CD4-positive, alpha-beta T cell treated with Interleukin-12 subunit alpha and Interleukin-12 subunit beta, for 1 hour (primary cell): ENCODE results near the gene URI1.
"Not testable (repeated sequence)": the region's sequence is repeated elsewhere in the genome, so short reads cannot be mapped to it uniquely, and the experiment has no call there.

Experiments used
- DNase-seq: peaks from one replicate; pipeline ENCODE4 v3.0.0-alpha.2; 2020

The URI1 gene

GRCh38 chr19:30028118-30028991 lies 86.3 kb downstream of the URI1 start:
- DNase-seq, result no peak

GRCh38 chr19:30028992-30029343 lies 86.9 kb downstream of the URI1 start:
- DNase-seq, result no peak

GRCh38 chr19:30029721-30030510 lies 87.9 kb downstream of the URI1 start:
- no peak for DNase-seq

- no peak for DNase-seq
Observed at GRCh38 chr19:30034321-30034720, 92.3 kb downstream of the URI1 start.

GRCh38 chr19:30036154-30037129 lies 94.4 kb downstream of the URI1 start:
- no peak for DNase-seq

GRCh38 chr19:30037835-30038234 lies 95.8 kb downstream of the URI1 start:
- no peak for DNase-seq

GRCh38 chr19:30041931-30042330 lies 99.9 kb downstream of the URI1 start:
- DNase-seq, result not testable (repeated sequence)

- not testable (repeated sequence) for DNase-seq
Observed at GRCh38 chr19:30043008-30043407, 101.0 kb downstream of the URI1 start.

- DNase-seq, result no peak
Observed at GRCh38 chr19:30044273-30045248, 102.5 kb downstream of the URI1 start.

GRCh38 chr19:30046522-30046921 lies 104.5 kb downstream of the URI1 start:
- no peak for DNase-seq

- no peak for DNase-seq
Observed at GRCh38 chr19:30047432-30047831, 105.4 kb downstream of the URI1 start.

- no peak for DNase-seq
Observed at GRCh38 chr19:30049226-30049625, 107.2 kb downstream of the URI1 start.

GRCh38 chr19:30049846-30050667 lies 108.0 kb downstream of the URI1 start:
- no peak for DNase-seq

- no peak for DNase-seq
Observed at GRCh38 chr19:30052122-30053075, 110.4 kb downstream of the URI1 start.

- no peak for DNase-seq
Observed at GRCh38 chr19:30053558-30053957, 111.5 kb downstream of the URI1 start.

- no peak for DNase-seq
Observed at GRCh38 chr19:30054210-30054609, 112.2 kb downstream of the URI1 start.

GRCh38 chr19:30056580-30056979 lies 114.5 kb downstream of the URI1 start:
- no peak for DNase-seq

- no peak for DNase-seq
Observed at GRCh38 chr19:30059741-30060457, 117.9 kb downstream of the URI1 start.
